ENCODE data around the gene EPHA8. TPM values are rescaled to one million over a fixed set of nuclear protein-coding genes. Genes with fewer than 3 reads are reported as not detected.

EPHA8 gene
- total RNA-seq, 4 donors from 2014 or later: not detected

DNA sequence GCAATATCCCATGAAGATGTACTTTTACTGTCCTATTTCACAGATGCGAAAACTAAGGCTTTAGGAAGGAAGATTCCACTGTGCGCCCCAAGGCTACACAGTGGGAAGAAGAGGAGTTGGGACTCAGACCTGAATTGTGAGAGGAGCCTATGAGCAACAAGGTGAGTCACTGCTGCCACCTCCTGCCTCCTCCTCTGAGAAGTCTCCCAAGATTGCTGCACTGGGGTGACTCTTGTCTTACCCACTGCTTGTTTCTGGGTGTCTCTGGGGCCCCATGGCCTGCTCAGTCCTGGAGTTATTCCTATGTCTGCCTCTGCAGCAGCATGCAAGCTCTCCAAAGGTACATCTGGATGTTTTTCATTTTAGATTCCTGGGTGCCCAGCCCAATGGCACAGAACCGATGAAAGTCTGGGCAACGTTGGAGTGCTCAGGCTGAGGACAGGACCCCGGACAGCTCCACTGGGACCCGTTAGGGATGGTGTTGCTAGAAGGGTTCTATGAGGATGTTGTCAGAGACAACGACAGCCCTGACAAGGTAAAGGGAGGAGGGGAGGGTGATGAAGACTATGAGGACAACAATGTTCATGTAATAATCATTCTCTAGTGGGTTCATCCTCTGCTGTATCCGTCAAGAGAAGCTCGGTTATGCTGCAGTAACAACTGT lies 62.1 kb downstream of the EPHA8 start:
- DNase-seq (ENCODE audit: extremely low spot score): no peak
- H3K36me3 ChIP-seq: no peaks in the 10 kb centered on the region
- H3K9me3 ChIP-seq: no peaks in the 10 kb centered on the region
- no peaks in the 10 kb centered on the region for H3K4me1 ChIP-seq
- intact Hi-C loops (cut with DNase I): no loop called here
- no peak for TF ChIP-seq POLR2A (IDR thresholded peaks at IDR 0.05; ENCODE audit: low read depth)
- no peak for TF ChIP-seq EP300 (IDR thresholded peaks at IDR 0.05)
- TF ChIP-seq CTCF (IDR thresholded peaks at IDR 0.05): no peak
- no peak for TF ChIP-seq POLR2AphosphoS5 (IDR thresholded peaks at IDR 0.05)
- H3K4me3 ChIP-seq: no peak overlapping the region
- no peak overlapping the region for H3K27ac ChIP-seq (replicated peaks in 1 of 4)
- 45% methylated on average over 6 of the region's 9 CpGs for WGBS
- peaks cover 0 to 87% (median 6%) of the 10 kb centered on the region in 4 donors for H3K27me3 ChIP-seq

DNA sequence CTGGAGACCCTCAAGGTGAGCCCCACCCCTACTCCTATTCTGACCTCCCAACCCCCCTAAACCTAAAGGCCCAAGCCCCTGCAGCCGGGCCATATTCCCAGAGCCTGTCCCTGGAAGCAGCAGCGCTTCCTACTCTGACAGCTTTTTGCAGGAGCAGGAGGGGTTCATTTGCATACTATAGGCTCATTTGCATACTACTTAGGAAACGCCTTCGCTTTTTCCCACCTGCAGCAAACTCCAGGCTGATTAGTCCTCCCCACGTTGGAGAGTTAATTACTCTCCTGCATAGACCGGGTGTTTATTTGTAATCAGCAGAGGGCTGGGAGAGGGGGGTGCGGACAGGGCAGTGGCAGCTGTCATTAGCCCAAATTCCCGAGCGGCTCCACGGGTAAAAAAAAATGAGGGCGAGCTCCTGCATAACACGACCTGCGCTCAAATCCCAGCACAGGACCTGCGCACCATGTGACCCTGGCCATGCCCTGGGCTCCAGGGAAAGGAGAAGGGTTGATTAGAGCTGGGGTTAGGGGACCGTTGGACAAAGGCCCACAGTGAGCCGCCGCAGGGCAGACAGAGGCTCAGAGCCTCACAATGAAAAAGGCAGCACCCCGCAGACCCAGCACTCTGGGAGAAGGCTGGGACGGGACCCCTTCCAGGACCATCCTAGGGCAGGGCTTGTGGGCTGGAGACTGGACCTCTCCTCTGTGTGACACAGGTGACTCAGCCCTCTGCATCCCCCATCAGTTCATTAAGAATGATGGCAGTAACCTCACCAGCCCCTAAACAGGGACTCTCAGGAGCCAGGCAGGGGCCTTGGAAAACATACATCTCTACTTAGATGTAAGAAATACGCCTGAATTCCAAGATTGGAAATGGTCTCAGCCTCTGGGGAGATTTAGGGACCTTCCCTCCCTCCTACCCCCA lies 63.2 kb downstream of the EPHA8 start:
- H3K27me3 ChIP-seq: peaks cover 0 to 76% (median 6%) of the 10 kb centered on the region in 4 donors
- no peaks in the 10 kb centered on the region for H3K4me1 ChIP-seq
- WGBS: 15% methylated on average over 16 of the region's 20 CpGs
- no peak overlapping the region for H3K27ac ChIP-seq (replicated peaks in 1 of 4)
- H3K4me3 ChIP-seq: no peak overlapping the region
- intact Hi-C loops (cut with DNase I): no loop called here
- DNase-seq (ENCODE audit: extremely low spot score): no peak
- TF ChIP-seq POLR2AphosphoS5 (IDR thresholded peaks at IDR 0.05): no peak
- TF ChIP-seq EP300 (IDR thresholded peaks at IDR 0.05): no peak
- no peak for TF ChIP-seq CTCF (IDR thresholded peaks at IDR 0.05)
- no peak for TF ChIP-seq POLR2A (IDR thresholded peaks at IDR 0.05; ENCODE audit: low read depth)
- no peaks in the 10 kb centered on the region for H3K9me3 ChIP-seq
- no peaks in the 10 kb centered on the region for H3K36me3 ChIP-seq

GRCh38 chr1:22627331-22627730 lies 64.0 kb downstream of the EPHA8 start:
- no peak overlapping the region for H3K4me3 ChIP-seq
- H3K27ac ChIP-seq (replicated peaks in 1 of 4): no peak overlapping the region
- WGBS: 45% methylated on average over 2 of the region's 5 CpGs
- H3K4me1 ChIP-seq: no peaks in the 10 kb centered on the region
- TF ChIP-seq CTCF (IDR thresholded peaks at IDR 0.05) (no peak), EP300 (IDR thresholded peaks at IDR 0.05) (no peak), POLR2A (IDR thresholded peaks at IDR 0.05; ENCODE audit: low read depth) (no peak), POLR2AphosphoS5 (IDR thresholded peaks at IDR 0.05) (no peak)
- no peaks in the 10 kb centered on the region for H3K9me3 ChIP-seq
- no peaks in the 10 kb centered on the region for H3K36me3 ChIP-seq
- no peak for DNase-seq (ENCODE audit: extremely low spot score)
- intact Hi-C loops (cut with DNase I): no loop called here
- H3K27me3 ChIP-seq: peaks cover 0 to 69% (median 6%) of the 10 kb centered on the region in 4 donors

GRCh38 chr1:22628698-22629444 lies 65.6 kb downstream of the EPHA8 start:
- Histone ChIP-seq H3K4me1 (no peaks in the 10 kb centered on the region), H3K27ac (replicated peaks in 1 of 4) (no peak overlapping the region), H3K27me3 (peaks cover 0 to 70% (median 5%) of the 10 kb centered on the region in 4 donors), H3K4me3 (no peak overlapping the region), H3K36me3 (no peaks in the 10 kb centered on the region), H3K9me3 (no peaks in the 10 kb centered on the region)
- no peak for DNase-seq (ENCODE audit: extremely low spot score)
- intact Hi-C loops (cut with DNase I): no loop called here
- TF ChIP-seq POLR2AphosphoS5 (IDR thresholded peaks at IDR 0.05) (no peak), CTCF (IDR thresholded peaks at IDR 0.05) (no peak), POLR2A (IDR thresholded peaks at IDR 0.05; ENCODE audit: low read depth) (no peak), EP300 (IDR thresholded peaks at IDR 0.05) (no peak)
- WGBS: 44% methylated on average over 11 of the region's 11 CpGs
